SU-DHL-6 (cell line): ENCODE results near the gene SMARCD3.

ENCODE experiments used
- EZH2phosphoT487 ChIP-seq: fragments of 200-600 bp; sonication (generic), shearing (Covaris generic); conservative IDR thresholded peaks from 2 replicates; pipeline ENCODE4 v1.6.1; 2018; ENCODE audit warnings: mild to moderate bottlenecking, antibody characterized with exemption, low read length, moderate library complexity, mixed read lengths
- TF ChIP-seq, protein P1 (sequence below): fragments of 200-600 bp; sonication (generic); IDR thresholded peaks from one replicate; pipeline ENCODE4 v1.5.1; 2017; ENCODE audit warnings: antibody characterized with exemption, mild to moderate bottlenecking, low read length, moderate library complexity; ENCODE audit not compliant: insufficient read depth, poor library complexity, severe bottlenecking

DNA sequence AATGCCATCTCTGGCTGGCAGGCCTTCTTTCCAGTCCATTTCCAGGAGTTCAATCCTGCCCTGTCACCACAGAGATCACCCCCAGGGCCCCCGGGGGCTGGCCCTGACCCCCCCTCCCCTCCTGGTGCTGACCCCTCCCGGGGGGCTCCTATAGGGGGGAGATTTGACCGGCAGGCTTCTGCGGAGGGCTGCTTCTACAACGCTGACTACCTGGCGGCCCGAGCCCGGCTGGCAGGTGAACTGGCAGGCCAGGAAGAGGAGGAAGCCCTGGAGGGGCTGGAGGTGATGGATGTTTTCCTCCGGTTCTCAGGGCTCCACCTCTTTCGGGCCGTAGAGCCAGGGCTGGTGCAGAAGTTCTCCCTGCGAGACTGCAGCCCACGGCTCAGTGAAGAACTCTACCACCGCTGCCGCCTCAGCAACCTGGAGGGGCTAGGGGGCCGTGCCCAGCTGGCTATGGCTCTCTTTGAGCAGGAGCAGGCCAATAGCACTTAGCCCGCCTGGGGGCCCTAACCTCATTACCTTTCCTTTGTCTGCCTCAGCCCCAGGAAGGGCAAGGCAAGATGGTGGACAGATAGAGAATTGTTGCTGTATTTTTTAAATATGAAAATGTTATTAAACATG lies 10.2 kb downstream of the SMARCD3 start:
- TF ChIP-seq, protein P1, sequence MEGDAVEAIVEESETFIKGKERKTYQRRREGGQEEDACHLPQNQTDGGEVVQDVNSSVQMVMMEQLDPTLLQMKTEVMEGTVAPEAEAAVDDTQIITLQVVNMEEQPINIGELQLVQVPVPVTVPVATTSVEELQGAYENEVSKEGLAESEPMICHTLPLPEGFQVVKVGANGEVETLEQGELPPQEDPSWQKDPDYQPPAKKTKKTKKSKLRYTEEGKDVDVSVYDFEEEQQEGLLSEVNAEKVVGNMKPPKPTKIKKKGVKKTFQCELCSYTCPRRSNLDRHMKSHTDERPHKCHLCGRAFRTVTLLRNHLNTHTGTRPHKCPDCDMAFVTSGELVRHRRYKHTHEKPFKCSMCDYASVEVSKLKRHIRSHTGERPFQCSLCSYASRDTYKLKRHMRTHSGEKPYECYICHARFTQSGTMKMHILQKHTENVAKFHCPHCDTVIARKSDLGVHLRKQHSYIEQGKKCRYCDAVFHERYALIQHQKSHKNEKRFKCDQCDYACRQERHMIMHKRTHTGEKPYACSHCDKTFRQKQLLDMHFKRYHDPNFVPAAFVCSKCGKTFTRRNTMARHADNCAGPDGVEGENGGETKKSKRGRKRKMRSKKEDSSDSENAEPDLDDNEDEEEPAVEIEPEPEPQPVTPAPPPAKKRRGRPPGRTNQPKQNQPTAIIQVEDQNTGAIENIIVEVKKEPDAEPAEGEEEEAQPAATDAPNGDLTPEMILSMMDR = no peak
- no peak for TF ChIP-seq EZH2phosphoT487
